DMS114 treated with DMSO at 0.1 percent for 48 hours (cell line): ENCODE results near the gene WASF2.
"Not testable (repeated sequence)": the region's sequence is repeated elsewhere in the genome, so short reads cannot be mapped to it uniquely, and the experiment has no call there.

ENCODE experiments used
- DNase-seq: peaks from one replicate; lab custom pipeline; 2025; ENCODE audit not compliant: unreplicated experiment; lab: John Stamatoyannopoulos, UW

WASF2 gene

GRCh38 chr1:27427329-27427728 is 62.6 kb downstream of the WASF2 start:
- no peak for DNase-seq

DNA sequence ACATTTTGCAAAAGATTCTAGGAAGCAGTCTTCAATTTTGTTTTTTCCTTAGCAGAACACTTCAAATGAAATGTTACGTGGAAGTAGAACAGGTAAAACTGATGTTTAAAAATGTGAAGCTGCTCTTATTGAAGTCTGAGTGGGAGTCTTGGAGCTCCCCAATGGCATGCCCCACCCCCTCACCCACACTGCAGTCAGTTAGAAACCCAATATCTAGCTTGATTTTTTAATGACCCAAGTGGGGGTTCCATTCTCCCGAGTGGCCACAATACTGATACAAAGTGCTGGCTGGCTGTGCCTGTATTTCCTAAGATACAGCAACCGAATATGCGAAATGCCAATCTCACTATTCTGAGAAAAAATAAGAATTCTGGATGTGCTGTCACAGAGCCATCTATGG is 66.3 kb downstream of the WASF2 start:
- no peak for DNase-seq

DNA sequence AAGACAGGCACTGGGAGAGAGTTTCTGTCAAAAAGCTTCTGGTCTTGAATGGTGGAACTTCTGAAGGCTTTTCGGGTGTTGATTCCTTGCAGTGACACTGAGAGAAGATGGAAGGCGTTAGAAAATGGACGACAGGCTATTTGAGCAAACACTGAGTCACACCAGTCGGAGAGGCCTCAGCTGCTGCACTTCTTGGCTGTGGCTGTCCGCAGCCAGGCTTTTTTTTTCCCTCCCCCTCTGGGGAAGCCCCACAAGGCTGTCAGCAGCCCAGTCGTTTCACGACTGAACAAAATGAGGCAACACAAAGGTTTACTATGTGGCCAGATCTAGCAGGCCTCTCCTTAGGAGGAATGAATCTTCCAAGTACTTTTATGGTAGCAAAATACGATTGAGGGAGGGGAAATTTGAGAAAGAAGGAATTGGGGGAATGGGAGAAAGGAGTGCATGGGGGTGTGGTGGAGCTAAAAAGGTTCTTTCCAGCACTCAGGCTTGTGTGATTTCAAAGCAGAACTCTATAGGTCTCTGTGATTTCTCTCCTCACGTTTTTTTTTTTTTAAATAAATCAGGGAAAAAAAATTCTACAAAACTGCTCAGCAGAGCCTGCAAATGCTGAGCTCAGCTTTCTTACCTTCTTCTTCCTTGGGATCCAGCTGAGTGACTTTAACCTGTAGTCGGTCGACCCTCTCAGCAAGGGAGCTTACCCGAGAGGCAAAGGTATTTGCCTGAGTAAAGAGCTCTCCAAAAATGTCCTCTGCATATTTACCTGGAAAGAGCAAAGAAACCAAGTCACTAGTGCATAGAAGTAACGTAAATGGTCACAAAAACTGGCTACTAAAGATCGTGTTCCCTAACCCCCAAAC is 71.4 kb downstream of the WASF2 start:
- no peak for DNase-seq

GRCh38 chr1:27417713-27418112 is 72.3 kb downstream of the WASF2 start:
- DNase-seq, result no peak

- DNase-seq, result peak; percentile 31
Observed at GRCh38 chr1:27416387-27417111, 73.4 kb downstream of the WASF2 start.

DNA sequence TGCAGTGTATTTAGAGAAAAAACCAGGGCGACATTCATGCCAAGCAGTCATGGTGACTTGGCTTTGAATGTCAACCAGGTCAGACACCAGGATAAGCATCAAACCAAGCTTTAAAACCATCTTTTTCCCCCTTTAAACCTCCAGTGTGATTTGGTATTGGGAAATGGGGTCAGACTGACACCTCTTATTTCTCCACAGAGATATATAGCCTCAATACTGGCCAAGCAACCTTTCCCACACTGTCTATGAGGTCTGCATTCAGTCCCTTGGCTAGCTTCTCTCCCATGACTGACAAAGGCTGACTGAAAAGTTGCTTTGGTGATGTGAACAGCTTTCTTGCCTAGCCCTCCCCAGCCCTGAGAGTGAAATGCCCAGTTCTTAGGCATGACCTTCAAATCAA is 75.9 kb downstream of the WASF2 start:
- no peak for DNase-seq

- no peak for DNase-seq
Observed at GRCh38 chr1:27413004-27413403, 77.0 kb downstream of the WASF2 start.

- DNase-seq, result no peak
Observed at GRCh38 chr1:27412502-27412901, 77.5 kb downstream of the WASF2 start.

DNA sequence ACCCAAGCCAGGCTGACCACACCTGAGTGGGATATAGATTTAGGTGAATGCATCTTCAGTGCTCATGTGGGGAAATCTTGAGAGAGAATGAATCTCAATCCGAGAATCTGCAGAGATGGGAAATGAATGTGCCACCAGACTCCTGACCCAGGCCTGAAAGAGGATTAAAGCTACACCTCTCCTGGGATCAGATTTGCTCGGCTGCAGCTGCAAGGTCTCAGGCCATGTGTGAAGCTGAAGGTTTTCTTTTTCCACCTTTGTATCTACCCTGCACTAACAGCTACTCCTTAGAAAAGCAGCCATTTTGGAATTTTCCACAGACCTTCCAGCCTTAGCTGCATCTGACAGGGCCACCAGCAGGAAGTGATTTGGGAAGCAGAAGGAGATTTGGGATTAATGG is 79.3 kb downstream of the WASF2 start:
- no peak for DNase-seq

GRCh38 chr1:27409669-27410068 is 80.3 kb downstream of the WASF2 start:
- no peak for DNase-seq

DNA sequence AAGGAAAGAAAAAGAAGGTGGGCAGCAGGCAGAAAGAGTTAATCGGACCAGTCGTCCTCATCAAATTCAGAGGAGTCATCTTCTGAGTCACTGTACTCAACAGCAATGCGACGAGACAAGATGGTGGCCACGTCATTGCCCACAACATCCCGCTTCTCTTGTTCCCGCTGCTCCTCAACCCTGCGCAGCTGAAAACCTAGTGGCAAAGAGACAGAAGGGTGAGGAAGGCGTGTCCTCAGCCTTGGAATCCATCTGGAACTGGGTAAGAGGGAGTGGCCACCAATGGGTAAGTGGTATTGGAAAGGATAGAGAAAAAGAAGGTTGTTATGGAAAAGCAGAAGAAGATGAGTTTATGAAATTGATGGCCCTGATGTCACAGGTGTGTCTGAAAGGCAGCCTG is 81.8 kb downstream of the WASF2 start:
- no peak for DNase-seq

- not testable (repeated sequence) for DNase-seq
Observed at GRCh38 chr1:27406791-27407190, 83.2 kb downstream of the WASF2 start.

- no peak for DNase-seq
Observed at GRCh38 chr1:27406362-27406680, 83.6 kb downstream of the WASF2 start.

DNA sequence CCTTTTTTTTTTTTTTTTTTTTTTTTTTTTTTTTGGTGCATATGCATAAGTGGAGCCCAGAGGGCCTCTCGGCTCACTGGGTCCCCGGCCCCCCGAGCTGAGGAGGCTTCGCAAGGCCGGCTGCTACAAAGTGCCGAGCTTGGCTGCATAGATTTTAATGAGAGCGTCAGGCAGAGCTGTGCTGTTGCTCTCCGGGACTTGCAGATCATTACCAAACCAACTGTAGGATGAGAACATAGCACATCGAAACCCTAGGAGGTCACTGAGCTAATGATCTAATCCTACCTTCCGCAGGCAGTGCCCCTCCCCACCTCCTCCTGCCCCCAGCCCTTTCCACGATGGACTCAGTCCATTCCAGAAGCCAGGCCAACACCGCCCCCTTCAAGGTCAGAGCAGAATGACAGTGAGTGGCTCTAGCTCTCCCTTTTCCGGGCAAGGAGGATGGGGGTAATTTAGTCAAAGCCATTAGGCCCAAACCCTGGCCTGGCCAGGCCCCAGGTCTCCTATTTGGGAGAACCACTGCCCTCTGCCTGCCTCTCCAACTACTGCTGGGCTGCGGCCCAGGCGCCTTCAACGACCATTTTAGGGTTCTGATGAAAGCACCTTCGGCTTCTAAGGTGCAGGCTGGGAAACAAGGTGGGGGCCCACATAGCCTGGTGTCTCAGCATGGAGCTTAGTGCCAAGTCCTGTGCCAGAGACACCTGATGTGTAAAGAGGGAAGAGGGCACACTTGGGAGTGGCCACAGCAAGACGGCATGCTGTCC is 84.2 kb downstream of the WASF2 start:
- DNase-seq, result not testable (repeated sequence)

GRCh38 chr1:27405074-27405473 is 84.9 kb downstream of the WASF2 start:
- DNase-seq, result no peak

GRCh38 chr1:27403931-27404330 is 86.0 kb downstream of the WASF2 start:
- DNase-seq, result no peak

- no peak for DNase-seq
Observed at GRCh38 chr1:27403065-27403726, 86.8 kb downstream of the WASF2 start.

DNA sequence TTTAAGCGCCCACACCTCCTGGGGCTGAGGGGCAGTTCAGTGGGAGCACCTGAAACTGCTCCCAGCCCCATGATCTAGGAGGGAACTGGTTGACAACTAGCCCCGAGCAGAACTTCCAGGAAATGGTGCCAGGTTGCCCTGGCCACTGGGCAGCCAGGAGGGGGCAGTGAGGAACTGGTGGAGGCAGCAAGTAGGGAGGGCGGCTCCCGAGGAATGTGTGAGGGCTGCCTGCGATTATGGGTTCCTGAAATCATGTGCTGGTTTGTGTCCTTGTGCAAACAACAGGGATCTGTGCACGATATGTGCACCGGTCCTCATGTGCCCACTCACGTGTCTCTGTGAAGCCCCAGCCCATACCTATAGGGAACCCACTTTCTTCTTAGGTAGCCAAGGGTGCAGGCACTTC is 87.6 kb downstream of the WASF2 start:
- DNase-seq, result no peak

- no peak for DNase-seq
Observed at GRCh38 chr1:27400963-27401341, 89.0 kb downstream of the WASF2 start.

- no peak for DNase-seq
Observed at GRCh38 chr1:27400082-27400962, 89.6 kb downstream of the WASF2 start.
